ENCODE data around the gene PNLDC1.

PNLDC1 gene

GRCh38 chr6:159819932-159820640, 20.0 kb downstream of the PNLDC1 start:
- Histone ChIP-seq H3K4me1 (ENCODE audit: insufficient read depth, low read length, poor library complexity, severe bottlenecking) (peaks cover 5% of the 10 kb centered on the region), H3K9me3 (ENCODE audit: insufficient read depth, low read depth, low read length) (no peaks in the 10 kb centered on the region), H4K20me1 (ENCODE audit: insufficient read depth, low read length, poor library complexity, severe bottlenecking) (no peaks in the 10 kb centered on the region), H3K9ac (ENCODE audit: low read depth, low read length, poor library complexity, severe bottlenecking) (no peak overlapping the region), H3K9me2 (replicated peaks; ENCODE audit: low read depth, low read length) (no peaks in the 10 kb centered on the region), H3K27me3 (ENCODE audit: insufficient read depth, low read length, poor library complexity, severe bottlenecking) (no peaks in the 10 kb centered on the region), H3K36me3 (ENCODE audit: insufficient read depth, low read length) (no peaks in the 10 kb centered on the region), H3F3A (ENCODE audit: low read depth) (no peaks in the 10 kb centered on the region), H3K79me2 (ENCODE audit: insufficient read depth, low read length) (no peaks in the 10 kb centered on the region), H3K4me3 (ENCODE audit: low read length, poor library complexity, severe bottlenecking) (no peak overlapping the region), H2AFZ (ENCODE audit: low read length) (no peak overlapping the region), H3K4me2 (ENCODE audit: low read depth, low read length, poor library complexity, severe bottlenecking) (no peak overlapping the region)
- TF ChIP-seq CTCF (conservative IDR thresholded peaks at IDR 0.05; ENCODE audit: low read length) = no peak
- TF ChIP-seq EZH2phosphoT487 (IDR thresholded peaks at IDR 0.05; ENCODE audit: borderline replicate concordance) = no peak

GRCh38 chr6:159821122-159821521, 21.0 kb downstream of the PNLDC1 start:
- Histone ChIP-seq H3K79me2 (ENCODE audit: insufficient read depth, low read length) (no peaks in the 10 kb centered on the region), H2AFZ (ENCODE audit: low read length) (no peak overlapping the region), H3K9me3 (ENCODE audit: insufficient read depth, low read depth, low read length) (no peaks in the 10 kb centered on the region), H3K36me3 (ENCODE audit: insufficient read depth, low read length) (no peaks in the 10 kb centered on the region), H3F3A (ENCODE audit: low read depth) (no peaks in the 10 kb centered on the region), H3K4me1 (ENCODE audit: insufficient read depth, low read length, poor library complexity, severe bottlenecking) (peaks cover 5% of the 10 kb centered on the region), H3K4me3 (ENCODE audit: low read length, poor library complexity, severe bottlenecking) (no peak overlapping the region), H3K9ac (ENCODE audit: low read depth, low read length, poor library complexity, severe bottlenecking) (no peak overlapping the region), H3K27me3 (ENCODE audit: insufficient read depth, low read length, poor library complexity, severe bottlenecking) (no peaks in the 10 kb centered on the region), H3K9me2 (replicated peaks; ENCODE audit: low read depth, low read length) (no peaks in the 10 kb centered on the region), H3K4me2 (ENCODE audit: low read depth, low read length, poor library complexity, severe bottlenecking) (no peak overlapping the region), H4K20me1 (ENCODE audit: insufficient read depth, low read length, poor library complexity, severe bottlenecking) (no peaks in the 10 kb centered on the region)
- TF ChIP-seq EZH2phosphoT487 (IDR thresholded peaks at IDR 0.05; ENCODE audit: borderline replicate concordance) (no peak), CTCF (conservative IDR thresholded peaks at IDR 0.05; ENCODE audit: low read length) (no peak)

GRCh38 chr6:159821726-159822125, 21.6 kb downstream of the PNLDC1 start:
- H3K9me2 ChIP-seq (replicated peaks; ENCODE audit: low read depth, low read length) = no peaks in the 10 kb centered on the region
- no peaks in the 10 kb centered on the region for H3K36me3 ChIP-seq (ENCODE audit: insufficient read depth, low read length)
- no peaks in the 10 kb centered on the region for H3K9me3 ChIP-seq (ENCODE audit: insufficient read depth, low read depth, low read length)
- no peaks in the 10 kb centered on the region for H4K20me1 ChIP-seq (ENCODE audit: insufficient read depth, low read length, poor library complexity, severe bottlenecking)
- H2AFZ ChIP-seq (ENCODE audit: low read length) = no peak overlapping the region
- no peak overlapping the region for H3K9ac ChIP-seq (ENCODE audit: low read depth, low read length, poor library complexity, severe bottlenecking)
- H3K79me2 ChIP-seq (ENCODE audit: insufficient read depth, low read length) = no peaks in the 10 kb centered on the region
- no peaks in the 10 kb centered on the region for H3K27me3 ChIP-seq (ENCODE audit: insufficient read depth, low read length, poor library complexity, severe bottlenecking)
- H3K4me1 ChIP-seq (ENCODE audit: insufficient read depth, low read length, poor library complexity, severe bottlenecking) = peaks cover 5% of the 10 kb centered on the region
- H3K4me2 ChIP-seq (ENCODE audit: low read depth, low read length, poor library complexity, severe bottlenecking) = no peak overlapping the region
- H3F3A ChIP-seq (ENCODE audit: low read depth) = no peaks in the 10 kb centered on the region
- no peak overlapping the region for H3K4me3 ChIP-seq (ENCODE audit: low read length, poor library complexity, severe bottlenecking)
- no peak for TF ChIP-seq EZH2phosphoT487 (IDR thresholded peaks at IDR 0.05; ENCODE audit: borderline replicate concordance)
- no peak for TF ChIP-seq CTCF (conservative IDR thresholded peaks at IDR 0.05; ENCODE audit: low read length)

Measured in Loucy (cell line).